Gastroesophageal sphincter (tissue), 4 donors: ENCODE measurements around the gene UEVLD. TPM values are rescaled to one million over a fixed set of nuclear protein-coding genes. Genes with fewer than 3 reads are reported as not detected.

Experiments used
- ATAC-seq: fragments of 150-250 bp; one replicate; pipeline ENCODE4 v1.9.1; 2016; ENCODE audit warnings: mild to moderate bottlenecking, moderate library complexity
- H3K27ac ChIP-seq, 4 donors: fragments of 200-600 bp; sonication (generic) in 3 of 4; 1 replicate in 3 of 4; 2 replicates in 1 of 4; pipeline ENCODE4 v1.5.1; 2016 to 2019
- H3K27me3 ChIP-seq: fragments of 200-600 bp; sonication (generic); one replicate; pipeline ENCODE4 v1.5.1; 2019
- H3K36me3 ChIP-seq, 2 donors: fragments of 200-600 bp; sonication (generic); one replicate each; pipeline ENCODE4 v1.5.1; 2019; ENCODE audit warnings: control low read depth in 1 of 2
- H3K4me1 ChIP-seq, 3 donors: fragments of 200-600 bp; sonication (generic); 1 replicate in 2 of 3; 2 replicates in 1 of 3; pipeline ENCODE4 v1.5.1; 2016 to 2019; ENCODE audit warnings: control low read depth in 2 of 3
- H3K4me3 ChIP-seq, 2 donors: fragments of 200-600 bp; sonication (generic); one replicate each; pipeline ENCODE4 v1.5.1; 2019; ENCODE audit warnings: mild to moderate bottlenecking in 1 of 2, moderate library complexity in 1 of 2
- H3K9me3 ChIP-seq, 3 donors: fragments of 200-600 bp; sonication (generic); one replicate each; pipeline ENCODE4 v1.5.1; 2017 to 2019; ENCODE audit warnings: control low read depth in 2 of 3
- CTCF ChIP-seq, 4 experiments: fragments of 200-600 bp in 2 of 4; fragments of 450-650 bp in 2 of 4; sonication (generic) in 1 of 4; IDR thresholded peaks; one replicate each; pipeline ENCODE4 v1.5.1; 2017 to 2019; ENCODE audit warnings: antibody characterized with exemption in 4 of 4, mild to moderate bottlenecking in 2 of 4, moderate library complexity in 2 of 4
- EP300 ChIP-seq: sonication (generic); formaldehyde crosslinking; IDR thresholded peaks from one replicate; pipeline ENCODE4 v1.6.1; 2017; ENCODE audit warnings: antibody characterized with exemption, mild to moderate bottlenecking
- POLR2A ChIP-seq, 2 donors: fragments of 450-650 bp; IDR thresholded peaks; one replicate each; pipeline ENCODE4 v1.6.1; 2017; ENCODE audit warnings: antibody characterized with exemption in 2 of 2, mild to moderate bottlenecking in 2 of 2, moderate library complexity in 1 of 2
- POLR2AphosphoS5 ChIP-seq: sonication (generic); formaldehyde crosslinking; IDR thresholded peaks from one replicate; pipeline ENCODE4 v1.6.1; 2017; ENCODE audit warnings: antibody characterized with exemption
- WGBS, 2 donors: methylation state at CpG; one replicate each; pipeline ENCODE4 v1.1.5; 2018; ENCODE audit warnings: low coverage in 1 of 2; 5-methylcytosine and 5-hydroxymethylcytosine counted together
- total RNA-seq, 4 donors: library from RNA; depleted of rRNA; stranded (reverse); fragments of >200 nt; gene quantifications; one replicate each; pipeline ENCODE4 v1.1.0, GENCODE V29; 2016

UEVLD gene
- total RNA-seq, 4 donors from 2014 or later = 33.7 to 45.6 (median 38.9) TPM

GRCh38 chr11:18502352-18502751 is 86.2 kb downstream of the UEVLD start:
- Histone ChIP-seq H3K27ac (no peak overlapping the region), H3K4me3 (no peak overlapping the region), H3K36me3 (peaks cover 12 to 94% of the 10 kb centered on the region in 2 donors), H3K27me3 (no peaks in the 10 kb centered on the region), H3K9me3 (no peaks in the 10 kb centered on the region), H3K4me1 (no peaks in the 10 kb centered on the region)
- TF ChIP-seq POLR2A (IDR thresholded peaks at IDR 0.05) = no peak
- no peak for ATAC-seq

GRCh38 chr11:18501629-18502028 is 86.9 kb downstream of the UEVLD start:
- Histone ChIP-seq H3K4me3 (no peak overlapping the region), H3K27me3 (no peaks in the 10 kb centered on the region), H3K4me1 (no peaks in the 10 kb centered on the region), H3K9me3 (no peaks in the 10 kb centered on the region), H3K27ac (no peak overlapping the region), H3K36me3 (peaks cover 12 to 94% of the 10 kb centered on the region in 2 donors)
- TF ChIP-seq POLR2AphosphoS5 (no peak), CTCF (IDR thresholded peaks at IDR 0.05) (no peak), POLR2A (IDR thresholded peaks at IDR 0.05) (no peak), EP300 (no peak)
- ATAC-seq = no peak
- 100% methylated on average over 1 of the region's 1 CpG for WGBS, 2 donors

- Histone ChIP-seq H3K27me3 (no peaks in the 10 kb centered on the region), H3K4me3 (no peak overlapping the region), H3K27ac (no peak overlapping the region), H3K4me1 (no peaks in the 10 kb centered on the region), H3K9me3 (no peaks in the 10 kb centered on the region), H3K36me3 (peaks cover 12 to 91% of the 10 kb centered on the region in 2 donors)
- WGBS, 2 donors = 100% methylated on average over 1 of the region's 1 CpG; no CpG with 5 or more reads in 1 of the 2 donors
- no peak for TF ChIP-seq POLR2A (IDR thresholded peaks at IDR 0.05)
- ATAC-seq = no peak
Observed at GRCh38 chr11:18498039-18498438, 90.5 kb downstream of the UEVLD start.

- Histone ChIP-seq H3K4me1 (no peaks in the 10 kb centered on the region), H3K36me3 (peaks cover 1 to 79% of the 10 kb centered on the region in 2 donors), H3K4me3 (no peak overlapping the region), H3K27ac (no peak overlapping the region), H3K9me3 (no peaks in the 10 kb centered on the region), H3K27me3 (no peaks in the 10 kb centered on the region)
- no peak for ATAC-seq
- 86 to 90% methylated on average over 2 to 3 of the region's 4 CpGs for WGBS, 2 donors
- TF ChIP-seq POLR2A (IDR thresholded peaks at IDR 0.05) (no peak), EP300 (no peak), CTCF (IDR thresholded peaks at IDR 0.05) (no peak), POLR2AphosphoS5 (no peak)
Observed at GRCh38 chr11:18495703-18496102, 92.8 kb downstream of the UEVLD start.

- Histone ChIP-seq H3K4me1 (no peaks in the 10 kb centered on the region), H3K36me3 (peaks cover 0 to 79% of the 10 kb centered on the region in 2 donors), H3K9me3 (no peaks in the 10 kb centered on the region), H3K27ac (no peak overlapping the region), H3K4me3 (no peak overlapping the region), H3K27me3 (no peaks in the 10 kb centered on the region)
- no peak for ATAC-seq
- TF ChIP-seq CTCF (IDR thresholded peaks at IDR 0.05) (no peak), EP300 (no peak), POLR2AphosphoS5 (no peak), POLR2A (IDR thresholded peaks at IDR 0.05) (no peak)
Observed at GRCh38 chr11:18495271-18495670, 93.3 kb downstream of the UEVLD start.

- Histone ChIP-seq H3K36me3 (peaks cover 0 to 83% of the 10 kb centered on the region in 2 donors), H3K27ac (no peak overlapping the region), H3K4me3 (no peak overlapping the region), H3K9me3 (no peaks in the 10 kb centered on the region), H3K27me3 (no peaks in the 10 kb centered on the region), H3K4me1 (no peaks in the 10 kb centered on the region)
- TF ChIP-seq POLR2A (IDR thresholded peaks at IDR 0.05) = no peak
- TF ChIP-seq EP300 = no peak
- no peak for TF ChIP-seq CTCF (IDR thresholded peaks at IDR 0.05)
- TF ChIP-seq POLR2AphosphoS5 = no peak
- 65 to 88% methylated on average over 4 of the region's 4 CpGs for WGBS, 2 donors
- ATAC-seq = no peak
Observed at GRCh38 chr11:18493310-18493709, 95.2 kb downstream of the UEVLD start.
